ENCODE data around the gene CAPN1.

GRCh38 chr11:65243797-65244196 lies 62.1 kb downstream of the CAPN1 start:
- TF ChIP-seq CTCF (conservative IDR thresholded peaks at IDR 0.05; ENCODE audit: low read length) (no peak), EZH2phosphoT487 (IDR thresholded peaks at IDR 0.05; ENCODE audit: borderline replicate concordance, low read depth, low read length) (no peak)
